Neural crest cell (in vitro differentiated cells): ENCODE data around the gene ADORA2A. TPM values are rescaled to one million over a fixed set of nuclear protein-coding genes. Genes with fewer than 3 reads are reported as not detected.
"Not testable (repeated sequence)": the region's sequence is repeated elsewhere in the genome, so short reads cannot be mapped to it uniquely, and the experiment has no call there.

Experiments
- DNase-seq: peaks from one replicate; pipeline ENCODE4 v3.0.0; 2021; ENCODE audit warnings: low read depth, mixed read lengths, low spot score
- H3K27ac Mint-ChIP-seq: one replicate; pipeline ENCODE4 v1.8.0; 2021; ENCODE audit warnings: mild to moderate bottlenecking, mixed read lengths; ENCODE audit not compliant: unreplicated experiment
- H3K27me3 Mint-ChIP-seq: 2 replicates; pipeline ENCODE4 v1.8.0; 2021; ENCODE audit warnings: low read depth, mild to moderate bottlenecking, mixed read lengths
- H3K36me3 Mint-ChIP-seq: 2 replicates; pipeline ENCODE4 v1.8.0; 2021; ENCODE audit warnings: low read depth, mild to moderate bottlenecking, mixed read lengths
- H3K4me1 Mint-ChIP-seq: 2 replicates; pipeline ENCODE4 v1.8.0; 2021; ENCODE audit warnings: mixed read lengths
- H3K4me3 Mint-ChIP-seq: one replicate; pipeline ENCODE4 v1.8.0; 2021; ENCODE audit warnings: mild to moderate bottlenecking, mixed read lengths
- H3K9me3 Mint-ChIP-seq: 2 replicates; pipeline ENCODE4 v1.8.0; 2021; ENCODE audit warnings: mixed read lengths
- CTCF ChIP-seq: fragments of 200-600 bp; sonication (generic); conservative IDR thresholded peaks from 2 replicates; pipeline ENCODE4 v1.5.0; 2021; ENCODE audit warnings: antibody characterized with exemption, mild to moderate bottlenecking
- total RNA-seq: library from RNA; stranded (reverse); gene quantifications from 2 replicates; pipeline ENCODE4 v1.2.1, GENCODE V29; 2021

Gene ADORA2A
- total RNA-seq, 1 donor from 2014 or later: 2.8 TPM

DNA sequence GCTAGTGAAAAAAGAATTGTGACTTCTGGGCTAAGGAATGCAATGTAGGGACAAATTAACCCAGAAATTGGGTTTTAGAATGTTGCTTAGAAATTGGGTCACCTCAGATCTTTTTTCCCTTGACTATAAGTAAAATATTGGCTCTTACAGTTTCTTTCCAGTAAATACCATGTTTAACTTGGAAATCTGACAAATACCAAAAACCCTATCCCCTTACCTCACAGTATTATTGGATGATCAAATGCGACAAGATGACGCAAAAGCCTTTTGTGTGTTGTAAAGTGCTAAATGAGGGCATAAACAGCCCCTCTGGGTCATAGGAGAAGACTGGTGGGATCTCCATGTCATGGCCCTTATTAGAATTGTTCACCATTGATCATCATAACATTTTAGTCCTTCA lies 61.6 kb downstream of the ADORA2A start:
- no peak for TF ChIP-seq CTCF
- no peak overlapping the region for H3K4me3 Mint-ChIP-seq
- H3K4me1 Mint-ChIP-seq: no peaks in the 10 kb centered on the region
- peaks cover 5% of the 10 kb centered on the region for H3K9me3 Mint-ChIP-seq
- peaks cover 33% of the 10 kb centered on the region for H3K27me3 Mint-ChIP-seq
- DNase-seq: no peak
- H3K36me3 Mint-ChIP-seq: no peaks in the 10 kb centered on the region
- H3K27ac Mint-ChIP-seq: no peak overlapping the region

- not testable (repeated sequence) for H3K27ac Mint-ChIP-seq, H3K4me3 Mint-ChIP-seq, H3K4me1 Mint-ChIP-seq, H3K9me3 Mint-ChIP-seq, H3K36me3 Mint-ChIP-seq, DNase-seq
- H3K27me3 Mint-ChIP-seq: peaks cover 34% of the 10 kb centered on the region
Observed at GRCh38 chr22:24489434-24489833, 62.0 kb downstream of the ADORA2A start.

Other genes starting within 250 kb of the ADORA2A start
- 0.37 and 0.66 TPM in 2 replicates for gene SUSD2, start 246.1 kb upstream of the ADORA2A start, total RNA-seq
- gene GGT5, start 182.5 kb upstream of the ADORA2A start, total RNA-seq: 0.56 and 0.59 TPM in 2 replicates
- 121 and 123 TPM in 2 replicates for gene SPECC1L, start 156.8 kb upstream of the ADORA2A start, total RNA-seq
- gene UPB1, start 67.7 kb downstream of the ADORA2A start, total RNA-seq: 0.20 TPM in 1 of 2 replicates, not detected in the other
- gene GUCD1, start 127.5 kb downstream of the ADORA2A start, total RNA-seq: 94.9 and 103 TPM in 2 replicates
- gene SNRPD3, start 128.4 kb downstream of the ADORA2A start, total RNA-seq: 151 and 159 TPM in 2 replicates
- gene LRRC75B, start 165.5 kb downstream of the ADORA2A start, total RNA-seq: 15.4 and 16.7 TPM in 2 replicates
- gene GGT1, start 175.6 kb downstream of the ADORA2A start, total RNA-seq: 1.4 and 3.3 TPM in 2 replicates